ENCODE results near the gene TCERG1L.

GRCh38 chr10:131076356-131076755 is 235.2 kb downstream of the TCERG1L start:
- TF ChIP-seq CTCF (conservative IDR thresholded peaks at IDR 0.05) (no peak), EZH2 (IDR thresholded peaks at IDR 0.05; ENCODE audit: low read depth) (no peak)

All from PC-9 (cell line).